Endothelial cell of umbilical vein (primary cell): ENCODE measurements around the gene TMEM59L. TPM values are rescaled to one million over a fixed set of nuclear protein-coding genes. Genes with fewer than 3 reads are reported as not detected.

ENCODE experiments used
- BruUV-seq: library from RNA; stranded (reverse); fragments of 400-500 nt; replicated peaks from 2 replicates; lab custom pipeline; 2021; lab: Mats Ljungman, UMichigan
- CTCF ChIA-PET: fragments of 300-600, 350-600 bp; sonication (Branson Sonifier 250); formaldehyde crosslinking; loops from one replicate; lab custom pipeline; 2021; ENCODE audit warnings: antibody characterized with exemption, inconsistent platforms; lab: Charles Lee
- POLR2A ChIA-PET: fragments of 300-600, 350-600 bp; sonication (Branson Sonifier 250); formaldehyde crosslinking; loops from one replicate; lab custom pipeline; 2021; ENCODE audit warnings: antibody characterized with exemption, inconsistent platforms; lab: Charles Lee
- DNase-seq: peaks from one replicate; pipeline ENCODE4 v3.0.0-alpha.2; 2011; ENCODE audit warnings: low read depth, low spot score
- FAIRE-seq: peaks from 2 replicates; lab custom pipeline; 2011; peaks lifted over from hg19 to GRCh38; lab: Jason Lieb, UNC
- H2AFZ ChIP-seq: 2 replicates; pipeline ENCODE4 v1.6.0; 2012; ENCODE audit warnings: low read depth, low read length, control low read depth, inconsistent platforms
- H3K27ac ChIP-seq: 2 replicates; pipeline ENCODE4 v1.5.1; 2011; ENCODE audit warnings: low read depth, mild to moderate bottlenecking, control low read depth, low read length, moderate library complexity; ENCODE audit not compliant: insufficient read depth
- H3K27me3 ChIP-seq, 2 experiments: 2 replicates each; pipeline versions ENCODE4 v1.6.0 to v1.6.1; 2011; ENCODE audit warnings: low read length in 2 of 2, mixed read lengths in 1 of 2; ENCODE audit not compliant: control insufficient read depth in 2 of 2, insufficient read depth in 2 of 2
- H3K36me3 ChIP-seq, 2 experiments: 2 replicates in 1 of 2; 3 replicates in 1 of 2; pipeline ENCODE4 v1.5.1; 2011; ENCODE audit warnings: low read length in 2 of 2, mild to moderate bottlenecking in 1 of 2, moderate library complexity in 1 of 2; ENCODE audit not compliant: control insufficient read depth in 2 of 2, insufficient read depth in 2 of 2; ENCODE audit errors: extremely low read depth in 1 of 2
- H3K4me1 ChIP-seq: 3 replicates; pipeline ENCODE4 v1.5.1; 2011; ENCODE audit warnings: mild to moderate bottlenecking, low read length; ENCODE audit not compliant: control insufficient read depth, insufficient read depth; ENCODE audit errors: extremely low read depth
- H3K4me2 ChIP-seq: 2 replicates; pipeline ENCODE4 v1.6.1; 2011; ENCODE audit warnings: low read length, control low read depth, mixed read lengths; ENCODE audit not compliant: insufficient read depth
- H3K4me3 ChIP-seq, 3 experiments: fragments of 200-600 bp in 1 of 3; sonication (generic), shearing (Covaris generic) in 1 of 3; replicated peaks in 1 of 3; 2 replicates each; pipeline ENCODE4 v1.5.1; 2011 to 2016; ENCODE audit warnings: control low read depth in 3 of 3, low read length in 3 of 3, mild to moderate bottlenecking in 2 of 3, inconsistent platforms in 1 of 3, low read depth in 1 of 3, moderate library complexity in 1 of 3; ENCODE audit not compliant: insufficient read depth in 1 of 3
- H3K79me2 ChIP-seq: 2 replicates; pipeline ENCODE4 v1.6.0; 2012; ENCODE audit warnings: low read length, inconsistent platforms; ENCODE audit not compliant: control insufficient read depth, insufficient read depth
- H3K9ac ChIP-seq: replicated peaks from 2 replicates; pipeline ENCODE3; 2011; ENCODE audit warnings: low read length, control low read depth; ENCODE audit not compliant: insufficient read depth; ENCODE audit errors: extremely low read depth
- H3K9me1 ChIP-seq: replicated peaks from 3 replicates; pipeline ENCODE4 v1.6.0; 2011; ENCODE audit warnings: mild to moderate bottlenecking, low read length; ENCODE audit not compliant: control insufficient read depth, insufficient read depth; ENCODE audit errors: extremely low read depth
- H3K9me3 ChIP-seq: replicated peaks from 2 replicates; pipeline ENCODE4 v1.5.1; 2012; ENCODE audit warnings: low read length, inconsistent platforms; ENCODE audit not compliant: control insufficient read depth, insufficient read depth
- H4K20me1 ChIP-seq: replicated peaks from 2 replicates; pipeline ENCODE3; 2011; ENCODE audit warnings: mild to moderate bottlenecking, low read length; ENCODE audit not compliant: control insufficient read depth, insufficient read depth; ENCODE audit errors: extremely low read depth
- EZH2 ChIP-seq: IDR thresholded peaks from 2 replicates; pipeline ENCODE4 v1.6.1; 2012; ENCODE audit warnings: borderline replicate concordance, low read depth, mild to moderate bottlenecking, moderate library complexity, low read length, inconsistent platforms; ENCODE audit not compliant: severe bottlenecking
- FOS ChIP-seq: IDR thresholded peaks from 2 replicates; pipeline ENCODE4 v1.6.1; 2011; ENCODE audit warnings: mild to moderate bottlenecking, low read length, moderate library complexity, borderline replicate concordance; ENCODE audit not compliant: insufficient read depth
- GATA2 ChIP-seq: IDR thresholded peaks from 2 replicates; pipeline ENCODE4 v1.7.0; 2011; ENCODE audit warnings: low read depth, mild to moderate bottlenecking, moderate library complexity, mixed read lengths, low read length; ENCODE audit not compliant: insufficient read length, insufficient read depth
- JUN ChIP-seq: IDR thresholded peaks from 2 replicates; pipeline ENCODE4 v1.6.1; 2011; ENCODE audit warnings: borderline replicate concordance, low read depth; ENCODE audit not compliant: insufficient read length, insufficient read depth
- MAX ChIP-seq: IDR thresholded peaks from 2 replicates; pipeline ENCODE4 v1.6.1; 2011; ENCODE audit not compliant: insufficient read depth, insufficient read length
- MYC ChIP-seq: IDR thresholded peaks from one replicate; pipeline ENCODE4 v1.6.1; 2011; ENCODE audit warnings: mild to moderate bottlenecking, low read depth, low read length
- POLR2A ChIP-seq: IDR thresholded peaks from 2 replicates; pipeline ENCODE4 v1.6.1; 2012; ENCODE audit warnings: low read depth, mild to moderate bottlenecking, control low read depth, low read length
- POLR2AphosphoS5 ChIP-seq: IDR thresholded peaks from 2 replicates; pipeline ENCODE4 v1.6.1; 2012; ENCODE audit warnings: low read depth, mild to moderate bottlenecking, control low read depth, low read length, moderate library complexity; ENCODE audit not compliant: insufficient read depth
- dilution Hi-C: fragments of 300-500 bp; cut with MboI; formaldehyde crosslinking; loops from one replicate; pipeline ENCODE4 v1.15.0; 2019; ENCODE audit warnings: low sequenced_read_pairs; ENCODE audit not compliant: extremely low pct_ligation_motif_present
- intact Hi-C: fragments of 100-400 bp; cut with micrococcal nuclease; formaldehyde crosslinking; loops from one replicate; pipeline ENCODE4 v1.10.0; 2022
- polyA plus RNA-seq, 4 experiments: library from polyadenylated mRNA; depleted of rRNA in 3 of 4; stranded (reverse) in 3 of 4; unstranded in 1 of 4; fragments of >200 nt; gene quantifications; 2 replicates each; pipeline versions ENCODE4 v1.2.1 to v1.2.3, GENCODE V29; 2011 to 2012; ENCODE audit warnings: missing spikeins in 1 of 4
- total RNA-seq: library from RNA; stranded (reverse); gene quantifications from 2 replicates; pipeline ENCODE4 v1.2.3, GENCODE V29; 2021
- TF ChIP-seq, protein P1 (sequence below), 2 donors: IDR thresholded peaks; 1 replicate in 1 of 2; 2 replicates in 1 of 2; pipeline ENCODE4 v1.5.1; 2011; ENCODE audit warnings: low read length in 2 of 2, mild to moderate bottlenecking in 2 of 2, moderate library complexity in 2 of 2, control low read depth in 1 of 2, inconsistent platforms in 1 of 2, low read depth in 1 of 2; ENCODE audit not compliant: insufficient read depth in 1 of 2; ENCODE audit errors: extremely low read depth in 1 of 2

TMEM59L gene
- total and polyA plus RNA-seq, 2 donors (not counting 3 experiments of a cell fraction or from before 2014, with no cell fraction given) = 0.43 to 0.97 TPM

- no TSS peak for BruUV-seq
- intact Hi-C loops (no loop called here), dilution Hi-C loops (no loop called here)
- no peak overlapping the region for H3K4me2 ChIP-seq
- TF ChIP-seq MYC (no peak), MAX (no peak), GATA2 (no peak), POLR2AphosphoS5 (no peak), JUN (no peak), EZH2 (no peak), FOS (no peak), POLR2A (no peak)
- TF ChIP-seq, protein P1, sequence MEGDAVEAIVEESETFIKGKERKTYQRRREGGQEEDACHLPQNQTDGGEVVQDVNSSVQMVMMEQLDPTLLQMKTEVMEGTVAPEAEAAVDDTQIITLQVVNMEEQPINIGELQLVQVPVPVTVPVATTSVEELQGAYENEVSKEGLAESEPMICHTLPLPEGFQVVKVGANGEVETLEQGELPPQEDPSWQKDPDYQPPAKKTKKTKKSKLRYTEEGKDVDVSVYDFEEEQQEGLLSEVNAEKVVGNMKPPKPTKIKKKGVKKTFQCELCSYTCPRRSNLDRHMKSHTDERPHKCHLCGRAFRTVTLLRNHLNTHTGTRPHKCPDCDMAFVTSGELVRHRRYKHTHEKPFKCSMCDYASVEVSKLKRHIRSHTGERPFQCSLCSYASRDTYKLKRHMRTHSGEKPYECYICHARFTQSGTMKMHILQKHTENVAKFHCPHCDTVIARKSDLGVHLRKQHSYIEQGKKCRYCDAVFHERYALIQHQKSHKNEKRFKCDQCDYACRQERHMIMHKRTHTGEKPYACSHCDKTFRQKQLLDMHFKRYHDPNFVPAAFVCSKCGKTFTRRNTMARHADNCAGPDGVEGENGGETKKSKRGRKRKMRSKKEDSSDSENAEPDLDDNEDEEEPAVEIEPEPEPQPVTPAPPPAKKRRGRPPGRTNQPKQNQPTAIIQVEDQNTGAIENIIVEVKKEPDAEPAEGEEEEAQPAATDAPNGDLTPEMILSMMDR (IDR thresholded peaks at IDR 0.05; ENCODE audit: extremely low read depth in 1 of 2, insufficient read depth in 1 of 2, low read depth in 1 of 2, low read length in 2 of 2) = no peak
- no peaks in the 10 kb centered on the region for H3K9me1 ChIP-seq
- no peak overlapping the region for H3K4me3 ChIP-seq
- H3K36me3 ChIP-seq = no peaks in the 10 kb centered on the region
- peaks cover 11% of the 10 kb centered on the region for H3K4me1 ChIP-seq
- ChIA-PET CTCF (no interaction called here), POLR2A (interaction anchor here (0.6 kb wide), 1 partner anchor 1235 kb away, joined by 7 read pairs; no protein-coding TSS in a partner anchor)
- FAIRE-seq (no peak), DNase-seq (no peak)
- H3K27ac ChIP-seq = no peak overlapping the region
- H3K79me2 ChIP-seq = no peaks in the 10 kb centered on the region
- peaks cover 30 to 35% of the 10 kb centered on the region in 2 experiments for H3K27me3 ChIP-seq
- H2AFZ ChIP-seq = no peak overlapping the region
- no peaks in the 10 kb centered on the region for H4K20me1 ChIP-seq
- no peaks in the 10 kb centered on the region for H3K9me3 ChIP-seq
- H3K9ac ChIP-seq = no peak overlapping the region
Observed at GRCh38 chr19:18616023-18616422, 3.4 kb downstream of the TMEM59L start.
